Natural killer cell (primary cell): ENCODE data around the gene SEZ6L2. TPM values are rescaled to one million over a fixed set of nuclear protein-coding genes. Genes with fewer than 3 reads are reported as not detected.
A peak's percentile ranks its signal among the peaks of the same experiment; 100 is the strongest.

Experiments used
- ATAC-seq, 3 donors: fragments of 150-1000 bp in 2 of 3; fragments of 200-7000 bp in 1 of 3; cut with Tn5 transposase; 1 replicate in 1 of 3; 2 replicates in 2 of 3; pipeline ENCODE4 v1.10.0; 2021; ENCODE audit warnings: mild to moderate bottlenecking in 2 of 3, moderate library complexity in 2 of 3
- DNase-seq, 2 donors: peaks; one replicate each; pipeline versions ENCODE4 v3.0.0 to v3.0.0-alpha.2; 2013 to 2021; ENCODE audit warnings: mixed read lengths in 1 of 2
- H3K27ac ChIP-seq: one replicate; pipeline ENCODE4 v1.5.1; 2013; ENCODE audit warnings: mild to moderate bottlenecking, low read length
- H3K27me3 ChIP-seq: one replicate; pipeline ENCODE4 v1.6.1; 2013; ENCODE audit warnings: low read length; ENCODE audit not compliant: control insufficient read depth, insufficient read depth
- H3K36me3 ChIP-seq: one replicate; pipeline ENCODE4 v1.6.1; 2013; ENCODE audit warnings: low read length; ENCODE audit not compliant: control insufficient read depth, insufficient read depth
- H3K4me1 ChIP-seq: one replicate; pipeline ENCODE4 v1.6.1; 2013; ENCODE audit warnings: low read length; ENCODE audit not compliant: control insufficient read depth, insufficient read depth
- H3K4me3 ChIP-seq: one replicate; pipeline ENCODE4 v1.5.1; 2013; ENCODE audit warnings: low read length
- H3K9me3 ChIP-seq: one replicate; pipeline ENCODE4 v1.6.1; 2013; ENCODE audit warnings: low read length; ENCODE audit not compliant: control insufficient read depth, insufficient read depth
- H3K27ac Mint-ChIP-seq, 2 donors: one replicate each; pipeline ENCODE4 v1.8.0; 2022; ENCODE audit warnings: mild to moderate bottlenecking in 2 of 2, mixed read lengths in 2 of 2, moderate library complexity in 1 of 2
- H3K27me3 Mint-ChIP-seq, 2 donors: one replicate each; pipeline ENCODE4 v1.8.0; 2022; ENCODE audit warnings: low read depth in 2 of 2, mixed read lengths in 2 of 2
- H3K36me3 Mint-ChIP-seq: one replicate; pipeline ENCODE4 v1.8.0; 2022; ENCODE audit warnings: mixed read lengths
- H3K4me1 Mint-ChIP-seq, 2 donors: one replicate each; pipeline ENCODE4 v1.8.0; 2022; ENCODE audit warnings: mixed read lengths in 2 of 2
- H3K4me3 Mint-ChIP-seq: one replicate; pipeline ENCODE4 v1.8.0; 2022; ENCODE audit warnings: mild to moderate bottlenecking, moderate library complexity, mixed read lengths
- H3K9me3 Mint-ChIP-seq, 2 donors: one replicate each; pipeline ENCODE4 v1.8.0; 2022; ENCODE audit warnings: mixed read lengths in 2 of 2
- CTCF ChIP-seq: fragments of 200-600 bp; IDR thresholded peaks from one replicate; pipeline ENCODE4 v1.8.0; 2022; ENCODE audit warnings: antibody characterized with exemption
- WGBS: methylation state at CpG from one replicate; pipeline ENCODE4 v1.1.7; 2013; ENCODE audit warnings: missing lambda C conversion rate; ENCODE audit not compliant: insufficient coverage; 5-methylcytosine and 5-hydroxymethylcytosine counted together
- intact Hi-C: fragments of 100-400 bp; cut with micrococcal nuclease; formaldehyde crosslinking; loops from one replicate; pipeline ENCODE4 v1.14.2; 2022
- total RNA-seq, 4 donors: library from RNA; stranded (reverse); fragments of 120-200 nt in 1 of 4; gene quantifications; one replicate each; pipeline versions ENCODE4 v1.2.3 to v1.2.4, GENCODE V29; 2013 to 2022

Gene SEZ6L2
- total RNA-seq, 3 donors from 2014 or later (not counting 1 experiment from before 2014, with no cell fraction given): 0.14 TPM; not detected in 2

- peak within 1 kb of the TSS; percentile 73 for H3K4me3 ChIP-seq
- ATAC-seq: peak; percentile 90 to 95 (median 93)
- H3K4me1 ChIP-seq: peaks cover 21% of the 10 kb centered on the region
- no peaks in the 10 kb centered on the region for H3K9me3 Mint-ChIP-seq
- H3K9me3 ChIP-seq: no peaks in the 10 kb centered on the region
- no peaks in the 10 kb centered on the region for H3K27me3 Mint-ChIP-seq
- intact Hi-C loops: loop anchor here (1.0 kb wide), 2 partner anchors 35 to 47 kb away; partner anchors contain the start of gene TAOK2
- peaks cover 3% of the 10 kb centered on the region for H3K36me3 Mint-ChIP-seq
- peak within 1 kb of the TSS; percentile 82 for H3K27ac ChIP-seq
- no peak for TF ChIP-seq CTCF
- WGBS: under 1% methylated on average over 89 of the region's 89 CpGs
- H3K4me1 Mint-ChIP-seq: peaks cover 25 to 43% of the 10 kb centered on the region in 2 donors
- DNase-seq: peak; percentile 92 to 96
- no peaks in the 10 kb centered on the region for H3K27me3 ChIP-seq
- H3K4me3 Mint-ChIP-seq: peak within 1 kb of the TSS; percentile 97
- peak within 1 kb of the TSS; percentile 91 to 97 for H3K27ac Mint-ChIP-seq
- peaks cover 12% of the 10 kb centered on the region for H3K36me3 ChIP-seq
These were observed 26.7 kb upstream of the SEZ6L2 start, which contains the start of gene KCTD13 for GRCh38 chr16:29925781-29926710. Gene KCTD13 (minus strand): TSS chr16:29926226. CDS start chr16:29926033, 193 bp downstream.

GRCh38 chr16:29925105-29925756 is 25.9 kb upstream of the SEZ6L2 start:
- Histone ChIP-seq H3K4me1 (peaks cover 21% of the 10 kb centered on the region), H3K36me3 (peaks cover 20% of the 10 kb centered on the region), H3K27me3 (no peaks in the 10 kb centered on the region), H3K4me3 (peak overlapping the region; percentile 73), H3K9me3 (no peaks in the 10 kb centered on the region), H3K27ac (no peak overlapping the region)
- Mint-ChIP-seq H3K27ac (peak overlapping the region; percentile 91 to 97), H3K27me3 (no peaks in the 10 kb centered on the region), H3K4me1 (peaks cover 33 to 49% of the 10 kb centered on the region in 2 donors), H3K36me3 (peaks cover 10% of the 10 kb centered on the region), H3K9me3 (no peaks in the 10 kb centered on the region), H3K4me3 (peak overlapping the region; percentile 97)
- intact Hi-C loops: no loop called here
- no peak for ATAC-seq
- no peak for TF ChIP-seq CTCF
- 14% methylated on average over 9 of the region's 9 CpGs for WGBS
- peak in 1 of 2 donors; percentile 24 for DNase-seq

- Histone ChIP-seq H3K9me3 (no peaks in the 10 kb centered on the region), H3K27me3 (no peaks in the 10 kb centered on the region), H3K4me1 (peaks cover 21% of the 10 kb centered on the region), H3K36me3 (peaks cover 32% of the 10 kb centered on the region), H3K4me3 (no peak overlapping the region), H3K27ac (no peak overlapping the region)
- peaks cover 34 to 49% of the 10 kb centered on the region in 2 donors for H3K4me1 Mint-ChIP-seq
- H3K36me3 Mint-ChIP-seq: peaks cover 10% of the 10 kb centered on the region
- DNase-seq (no peak), ATAC-seq (no peak)
- peak overlapping the region; percentile 67 for H3K4me3 Mint-ChIP-seq
- H3K9me3 Mint-ChIP-seq: no peaks in the 10 kb centered on the region
- 98% methylated on average over 12 of the region's 12 CpGs for WGBS
- no peaks in the 10 kb centered on the region for H3K27me3 Mint-ChIP-seq
- intact Hi-C loops: no loop called here
- H3K27ac Mint-ChIP-seq: no peak overlapping the region
- TF ChIP-seq CTCF: no peak
These were observed 23.7 kb upstream of the SEZ6L2 start for GRCh38 chr16:29922986-29923501.
